Neuronal stem cell (in vitro differentiated cells): ENCODE results near the gene UXS1.

Experiments used
- DNase-seq: peaks from one replicate; pipeline ENCODE4 v3.0.0-alpha.2; 2013; ENCODE audit warnings: low spot score
- H2AFZ ChIP-seq: one replicate; pipeline ENCODE4 v1.6.1; 2013; ENCODE audit warnings: mild to moderate bottlenecking, low read length, inconsistent platforms
- H2AK5ac ChIP-seq: 2 replicates; pipeline ENCODE4 v1.6.1; 2013; ENCODE audit warnings: low read depth, mild to moderate bottlenecking, inconsistent platforms, low read length, moderate library complexity, mixed read lengths
- H2BK120ac ChIP-seq: 2 replicates; pipeline ENCODE4 v1.6.1; 2013; ENCODE audit warnings: low read depth, mild to moderate bottlenecking, inconsistent platforms, low read length, moderate library complexity, mixed read lengths
- H2BK12ac ChIP-seq: one replicate; pipeline ENCODE4 v1.6.1; 2013; ENCODE audit warnings: low read length, inconsistent platforms
- H2BK15ac ChIP-seq: 2 replicates; pipeline ENCODE4 v1.6.1; 2013; ENCODE audit warnings: mild to moderate bottlenecking, low read length, inconsistent platforms, mixed read lengths
- H2BK5ac ChIP-seq: one replicate; pipeline ENCODE4 v1.6.1; 2013; ENCODE audit warnings: inconsistent platforms, mild to moderate bottlenecking, low read length, moderate library complexity
- H3K14ac ChIP-seq: one replicate; pipeline ENCODE4 v1.6.1; 2013; ENCODE audit warnings: low read length, inconsistent platforms
- H3K18ac ChIP-seq: 2 replicates; pipeline ENCODE4 v1.6.1; 2013; ENCODE audit warnings: low read length, inconsistent platforms
- H3K23ac ChIP-seq: 2 replicates; pipeline ENCODE4 v1.6.1; 2013; ENCODE audit warnings: low read depth, mild to moderate bottlenecking, mixed read lengths, low read length, inconsistent platforms; ENCODE audit not compliant: poor library complexity
- H3K27ac ChIP-seq: replicated peaks from 3 replicates; pipeline ENCODE4 v1.5.1; 2013; ENCODE audit warnings: low read length, inconsistent platforms
- H3K27me3 ChIP-seq, 3 experiments: 2 replicates each; pipeline ENCODE4 v1.6.1; 2013; ENCODE audit warnings: low read length in 3 of 3, mild to moderate bottlenecking in 2 of 3, inconsistent platforms in 1 of 3, low read depth in 1 of 3, mixed read lengths in 1 of 3, moderate library complexity in 1 of 3; ENCODE audit not compliant: control insufficient read depth in 3 of 3, insufficient read depth in 3 of 3
- H3K36me3 ChIP-seq, 2 donors: replicated peaks in 1 of 2; 2 replicates each; pipeline ENCODE4 v1.6.1; 2013; ENCODE audit warnings: low read length in 2 of 2; ENCODE audit not compliant: control insufficient read depth in 2 of 2, insufficient read depth in 2 of 2
- H3K4ac ChIP-seq: 2 replicates; pipeline ENCODE4 v1.6.1; 2013; ENCODE audit warnings: inconsistent platforms, mild to moderate bottlenecking, low read length, moderate library complexity
- H3K4me1 ChIP-seq, 2 donors: 1 replicate in 1 of 2; 2 replicates in 1 of 2; pipeline ENCODE4 v1.6.1; 2013; ENCODE audit warnings: low read length in 2 of 2, low read depth in 1 of 2; ENCODE audit not compliant: control insufficient read depth in 2 of 2, insufficient read depth in 1 of 2
- H3K4me2 ChIP-seq: one replicate; pipeline ENCODE4 v1.6.1; 2013; ENCODE audit warnings: mild to moderate bottlenecking, low read length, inconsistent platforms; ENCODE audit not compliant: insufficient read depth, poor library complexity, severe bottlenecking
- H3K4me3 ChIP-seq, 2 donors: 2 replicates each; pipeline ENCODE4 v1.5.1; 2013; ENCODE audit warnings: low read length in 2 of 2, mild to moderate bottlenecking in 2 of 2, inconsistent platforms in 1 of 2, moderate library complexity in 1 of 2
- H3K79me1 ChIP-seq: one replicate; pipeline ENCODE4 v1.6.1; 2013; ENCODE audit warnings: low read depth, mild to moderate bottlenecking, inconsistent platforms, low read length, moderate library complexity
- H3K9ac ChIP-seq: one replicate; pipeline ENCODE4 v1.6.1; 2013; ENCODE audit warnings: mild to moderate bottlenecking, low read depth, low read length, inconsistent platforms; ENCODE audit not compliant: poor library complexity
- H3K9me3 ChIP-seq, 2 donors: replicated peaks in 1 of 2; 2 replicates each; pipeline versions ENCODE3 to v1.6.1; 2013; ENCODE audit warnings: low read length in 2 of 2, mild to moderate bottlenecking in 2 of 2, inconsistent platforms in 1 of 2, low read depth in 1 of 2, mixed read lengths in 1 of 2, moderate library complexity in 1 of 2; ENCODE audit not compliant: control insufficient read depth in 2 of 2, insufficient read depth in 1 of 2
- H4K8ac ChIP-seq: one replicate; pipeline ENCODE4 v1.6.1; 2013; ENCODE audit warnings: low read depth, mild to moderate bottlenecking, inconsistent platforms, low read length, moderate library complexity
- H4K91ac ChIP-seq: one replicate; pipeline ENCODE4 v1.6.1; 2013; ENCODE audit warnings: low read length, low read depth, mild to moderate bottlenecking, inconsistent platforms; ENCODE audit not compliant: poor library complexity
- WGBS, 2 donors: extraction: QIAGEN DNeasy Blood & Tissue Kit; methylation state at CpG; one replicate each; pipeline ENCODE4 v1.1.7; 2013; ENCODE audit warnings: missing lambda C conversion rate in 2 of 2, mixed read lengths in 1 of 2; ENCODE audit not compliant: insufficient read length in 2 of 2, insufficient replicate concordance in 1 of 2; ENCODE audit errors: extremely low coverage in 2 of 2; 5-methylcytosine and 5-hydroxymethylcytosine counted together

UXS1 gene

GRCh38 chr2:106044021-106044420, 150.1 kb downstream of the UXS1 start:
- no peak overlapping the region for H3K4me2 ChIP-seq
- H3K27me3 ChIP-seq = no peaks in the 10 kb centered on the region
- H3K36me3 ChIP-seq = no peaks in the 10 kb centered on the region
- H3K79me1 ChIP-seq = no peaks in the 10 kb centered on the region
- DNase-seq = no peak
- no peak overlapping the region for H2BK15ac ChIP-seq
- H4K91ac ChIP-seq = no peak overlapping the region
- H3K9ac ChIP-seq = no peak overlapping the region
- no peak overlapping the region for H2AFZ ChIP-seq
- no peak overlapping the region for H3K27ac ChIP-seq
- no peaks in the 10 kb centered on the region for H3K9me3 ChIP-seq
- H2BK12ac ChIP-seq = no peak overlapping the region
- H3K4ac ChIP-seq = no peak overlapping the region
- H3K23ac ChIP-seq = no peak overlapping the region
- H3K18ac ChIP-seq = no peak overlapping the region
- H4K8ac ChIP-seq = no peak overlapping the region
- H2AK5ac ChIP-seq = no peak overlapping the region
- no CpG with 5 or more reads among the region's 4 CpGs for WGBS, 2 donors
- H3K4me1 ChIP-seq = peaks cover 0 to under 1% of the 10 kb centered on the region in 2 donors
- H3K14ac ChIP-seq = no peak overlapping the region
- H3K4me3 ChIP-seq = no peak overlapping the region
- no peak overlapping the region for H2BK120ac ChIP-seq
- no peak overlapping the region for H2BK5ac ChIP-seq
